Cardiac septum (tissue), 1 donor: ENCODE data around the gene LYZ. TPM values are rescaled to one million over a fixed set of nuclear protein-coding genes. Genes with fewer than 3 reads are reported as not detected.

Source experiments
- DNase-seq: peaks from one replicate; pipeline ENCODE4 v3.0.0-alpha.2; 2020; ENCODE audit warnings: low spot score
- intact Hi-C: fragments of 100-400 bp; cut with DNase I; formaldehyde crosslinking; loops from one replicate; pipeline ENCODE4 v1.14.0; 2022
- total RNA-seq: library from RNA; stranded (reverse); fragmentation: NEBNext Ultra II Directional; extraction: Animal tissue kit (Norgen Biotek cat#: 25700); gene quantifications from one replicate; pipeline ENCODE4 v1.2.1, GENCODE V29; 2021
- donor health status: DM: no; HTN: no; CAD: no.

The LYZ gene
- total RNA-seq, 1 donor from 2014 or later, result 32.9 TPM

DNA sequence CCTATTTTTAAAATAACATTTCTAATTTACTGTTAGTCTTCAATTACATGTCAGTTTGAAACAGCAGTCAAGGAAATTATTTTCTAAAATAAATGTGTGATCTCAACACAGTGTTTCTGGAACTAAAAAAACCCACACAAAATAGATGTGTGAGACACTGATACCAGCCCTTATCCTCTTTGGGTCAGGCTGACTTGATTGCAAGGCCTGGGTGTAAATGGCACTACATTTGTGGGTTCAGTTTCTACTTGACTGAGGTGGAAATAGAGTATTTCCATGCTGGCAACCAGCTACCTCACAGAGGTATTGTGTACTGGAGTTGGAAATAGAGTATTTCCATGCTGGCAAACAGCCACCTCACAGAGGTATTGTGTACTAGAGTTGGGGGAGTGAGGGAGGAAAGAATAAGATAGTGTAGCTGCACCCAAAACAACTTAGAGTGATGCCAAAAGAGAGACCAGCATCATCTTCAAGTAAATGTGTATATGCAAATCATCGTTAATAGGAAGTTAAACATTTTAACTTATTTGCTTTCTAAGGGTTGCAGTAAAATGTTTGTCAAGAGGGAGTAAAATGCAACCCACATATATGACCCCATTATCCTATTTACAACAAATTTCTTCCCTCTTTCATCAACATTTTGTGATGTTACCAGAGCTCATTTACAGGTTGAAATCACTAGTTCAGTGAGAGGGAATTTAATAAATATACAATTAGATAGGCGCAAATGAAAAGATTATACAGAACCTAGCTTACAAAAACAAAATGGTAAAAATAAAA lies 10.7 kb upstream of the LYZ start:
- no peak for DNase-seq
- intact Hi-C loops, result no loop called here

DNA sequence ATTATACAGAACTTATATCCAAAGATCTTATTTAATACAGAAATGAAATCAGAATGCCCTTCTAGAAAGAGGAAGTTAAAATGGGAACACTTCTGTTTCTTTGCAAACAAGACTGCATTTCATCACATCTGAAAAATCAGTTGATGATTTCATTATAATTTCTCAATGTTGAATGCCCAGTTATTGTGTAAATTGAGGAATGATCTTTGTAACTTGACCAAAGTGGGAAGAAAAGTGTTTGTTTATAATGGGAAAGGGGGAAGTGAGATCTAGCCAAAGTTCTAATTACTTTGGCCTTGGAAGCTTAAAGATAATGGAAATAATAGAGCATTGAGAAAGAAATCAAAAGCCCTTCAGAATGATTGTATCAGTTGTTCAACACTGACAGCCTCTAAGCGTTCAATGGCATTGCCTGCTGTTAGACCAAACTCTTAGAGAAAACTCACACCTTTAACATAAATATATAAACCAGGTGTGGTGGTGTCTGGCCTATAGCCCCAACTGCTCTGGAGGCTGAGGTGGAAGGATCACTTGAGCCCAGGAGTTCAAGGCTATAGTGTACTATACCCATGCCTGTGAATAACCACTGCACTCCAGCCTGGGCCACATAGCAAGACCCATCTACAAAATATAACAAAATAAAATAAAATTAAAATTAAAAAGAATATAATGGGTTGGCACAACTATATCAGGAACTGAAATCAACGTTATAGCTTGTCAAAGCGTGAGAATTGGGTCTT lies 9.9 kb upstream of the LYZ start:
- DNase-seq, result no peak
- intact Hi-C loops, result no loop called here

DNA sequence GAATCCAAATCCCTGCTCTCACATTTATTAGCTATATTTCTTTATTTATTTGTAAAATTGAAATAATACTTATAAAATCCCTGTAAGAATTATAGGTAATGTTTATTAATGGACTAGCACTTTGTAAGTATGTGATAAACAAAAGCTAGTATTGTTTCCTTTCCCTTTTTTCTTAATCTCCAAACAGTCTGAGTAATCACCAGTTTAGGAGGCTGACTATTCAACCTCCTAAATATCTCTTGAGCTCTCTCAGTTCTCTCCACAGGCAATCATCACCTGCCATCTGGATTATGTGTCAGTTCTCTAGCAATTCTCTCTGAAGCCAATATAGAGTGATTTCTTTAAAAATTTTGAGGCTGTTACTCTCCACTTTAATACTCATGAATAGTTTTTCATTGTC lies 9.2 kb upstream of the LYZ start:
- intact Hi-C loops, result no loop called here
- DNase-seq, result no peak

DNA sequence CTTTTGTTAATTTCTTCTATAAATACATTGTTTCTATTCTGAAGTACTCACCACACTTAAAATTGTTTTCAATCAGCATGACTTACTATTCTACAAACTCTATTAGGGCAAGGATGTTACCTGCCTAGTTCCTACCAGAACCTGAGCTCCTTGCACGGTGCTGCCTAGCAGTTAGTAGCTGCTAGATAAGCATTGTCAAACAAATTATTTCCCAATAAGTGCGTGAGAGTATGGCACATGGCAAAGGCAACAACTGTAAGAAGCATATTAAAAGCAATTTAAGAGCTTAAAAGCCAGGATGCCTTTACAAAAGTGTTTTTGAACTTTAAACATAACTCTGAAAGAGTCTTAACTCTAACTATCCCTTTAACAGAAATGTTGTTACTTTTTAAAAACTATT lies 8.2 kb upstream of the LYZ start:
- intact Hi-C loops, result no loop called here
- DNase-seq, result no peak

DNA sequence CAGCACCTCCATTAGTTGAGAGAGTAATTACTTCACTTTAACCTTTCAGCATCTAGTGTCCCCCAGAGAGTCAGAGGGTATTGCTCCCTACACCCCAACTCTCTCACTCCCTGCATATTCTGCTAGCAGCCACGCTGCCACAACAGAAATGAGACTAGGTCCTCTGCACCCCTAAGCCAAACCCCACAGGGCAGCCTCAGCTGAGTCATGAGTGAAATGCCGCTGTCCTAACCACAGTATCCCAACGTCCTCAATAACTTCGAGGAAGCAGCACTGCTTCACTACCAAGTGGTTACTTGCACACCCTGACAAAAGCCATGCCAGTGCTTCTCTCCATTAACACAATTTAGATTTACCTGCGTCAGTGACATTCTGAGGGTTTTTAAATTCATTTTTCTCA lies 6.9 kb upstream of the LYZ start:
- intact Hi-C loops, result no loop called here
- DNase-seq, result peak; percentile 78

DNA sequence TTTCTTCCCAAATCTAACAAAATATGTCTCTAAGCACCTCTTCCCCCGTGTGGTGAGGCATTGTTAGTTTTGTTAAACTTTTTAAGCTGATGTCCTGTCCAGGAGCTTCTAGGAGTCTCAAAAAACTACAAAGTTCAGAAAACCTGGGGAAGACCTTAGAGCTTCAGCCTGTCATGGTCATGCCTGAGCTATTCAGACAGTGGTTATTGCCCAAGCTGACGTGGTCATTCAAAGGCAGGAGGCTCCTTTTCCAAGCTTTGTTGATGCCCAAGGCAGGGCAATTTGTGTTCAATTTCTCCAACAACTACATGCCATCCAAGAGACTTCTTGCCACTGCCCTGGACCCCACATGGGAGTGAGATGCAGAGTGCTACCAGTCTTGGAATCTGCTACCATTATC lies 5.8 kb upstream of the LYZ start:
- intact Hi-C loops, result no loop called here
- DNase-seq, result no peak

DNA sequence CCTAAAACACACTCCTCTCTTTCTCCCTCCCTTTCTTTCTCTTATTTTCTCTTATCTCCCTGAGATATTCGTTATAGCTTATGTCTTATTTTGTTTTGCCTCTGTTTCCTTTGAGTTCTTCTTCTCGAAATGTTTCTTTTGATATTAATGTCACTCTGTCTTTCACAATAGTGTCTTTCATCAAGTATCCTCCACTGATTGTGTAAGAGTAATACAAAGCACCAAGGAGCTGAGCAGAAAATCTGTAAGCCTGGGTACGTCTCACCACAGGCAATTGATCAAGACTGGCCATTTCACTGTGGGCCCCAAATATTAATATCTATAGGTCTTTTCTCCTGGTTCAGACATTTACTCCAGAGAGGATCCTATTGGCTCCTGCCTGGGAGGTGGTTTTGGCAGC lies 4.8 kb upstream of the LYZ start:
- DNase-seq, result no peak
- intact Hi-C loops, result no loop called here

DNA sequence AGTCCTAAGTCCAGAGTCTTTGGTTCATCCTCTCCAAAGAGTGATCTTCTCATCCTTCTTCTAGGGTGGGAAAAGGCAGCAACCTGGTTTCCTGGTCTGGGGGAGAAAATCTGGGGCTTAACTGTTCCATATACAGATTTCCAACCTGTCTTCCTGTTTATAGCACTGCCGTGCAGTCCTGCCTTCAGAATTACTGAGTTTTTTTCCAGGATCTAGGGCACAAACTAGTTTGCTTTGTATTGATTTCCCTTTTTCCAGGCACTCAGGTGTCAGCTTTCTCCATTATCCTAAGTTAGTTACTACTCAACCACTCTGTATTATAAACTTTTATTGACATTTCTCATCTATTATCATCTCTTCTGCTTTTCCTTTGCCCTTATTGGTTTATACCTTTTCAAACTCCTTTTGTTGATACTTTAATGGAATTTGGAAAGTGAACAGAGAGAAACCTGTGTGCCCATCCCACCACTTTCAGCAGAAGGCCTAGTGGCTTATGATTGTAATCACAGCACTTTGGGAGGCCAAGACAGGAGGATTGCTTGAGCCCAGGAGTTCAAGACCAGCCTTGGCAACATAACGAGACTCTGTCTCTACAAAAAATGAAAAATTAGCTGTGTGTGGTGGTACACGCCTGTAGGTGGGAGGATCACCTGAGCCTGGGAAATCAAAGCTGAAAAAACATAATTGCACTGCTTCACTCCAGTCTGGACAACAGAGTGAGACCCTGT lies 4.1 kb upstream of the LYZ start:
- intact Hi-C loops, result no loop called here
- DNase-seq, result no peak

DNA sequence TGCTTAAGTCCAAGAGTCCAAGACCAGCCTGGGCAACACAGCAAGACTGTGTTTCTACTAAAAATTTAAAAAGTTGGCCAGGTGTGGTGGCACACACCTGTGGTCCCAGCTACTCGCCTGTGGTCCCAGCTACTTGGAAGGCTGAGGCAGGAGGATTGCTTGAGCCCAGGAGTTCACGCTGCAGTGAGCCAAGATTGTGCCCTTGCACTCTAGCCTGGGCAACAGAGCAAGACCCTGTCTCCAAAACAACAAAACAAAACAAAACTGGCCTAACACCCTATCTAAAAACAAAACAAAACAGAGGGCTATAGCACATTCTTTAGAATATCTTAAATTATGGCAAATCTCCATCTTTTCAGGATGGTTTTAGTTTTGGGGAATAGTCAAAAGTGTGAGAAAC lies 3.1 kb upstream of the LYZ start:
- intact Hi-C loops, result no loop called here
- no peak for DNase-seq

DNA sequence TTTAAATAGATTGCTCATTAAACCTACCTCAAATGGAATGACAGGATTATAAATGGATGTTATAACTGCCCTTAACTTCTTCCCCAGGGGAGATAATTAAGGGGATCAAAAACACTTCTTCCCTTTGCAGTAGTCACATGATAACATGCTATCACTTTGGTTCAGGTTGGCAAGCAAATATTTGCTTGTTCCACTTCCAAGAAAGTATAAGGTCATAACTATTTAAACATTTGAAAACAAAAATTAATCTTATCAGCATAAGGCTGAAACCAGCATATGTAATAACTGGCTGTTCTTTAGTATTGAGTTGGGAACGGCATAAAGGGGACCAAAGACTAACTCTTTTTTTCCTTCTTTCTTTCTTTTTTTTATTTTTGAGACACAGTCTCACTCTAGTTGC lies 2.4 kb upstream of the LYZ start:
- intact Hi-C loops, result no loop called here
- no peak for DNase-seq

DNA sequence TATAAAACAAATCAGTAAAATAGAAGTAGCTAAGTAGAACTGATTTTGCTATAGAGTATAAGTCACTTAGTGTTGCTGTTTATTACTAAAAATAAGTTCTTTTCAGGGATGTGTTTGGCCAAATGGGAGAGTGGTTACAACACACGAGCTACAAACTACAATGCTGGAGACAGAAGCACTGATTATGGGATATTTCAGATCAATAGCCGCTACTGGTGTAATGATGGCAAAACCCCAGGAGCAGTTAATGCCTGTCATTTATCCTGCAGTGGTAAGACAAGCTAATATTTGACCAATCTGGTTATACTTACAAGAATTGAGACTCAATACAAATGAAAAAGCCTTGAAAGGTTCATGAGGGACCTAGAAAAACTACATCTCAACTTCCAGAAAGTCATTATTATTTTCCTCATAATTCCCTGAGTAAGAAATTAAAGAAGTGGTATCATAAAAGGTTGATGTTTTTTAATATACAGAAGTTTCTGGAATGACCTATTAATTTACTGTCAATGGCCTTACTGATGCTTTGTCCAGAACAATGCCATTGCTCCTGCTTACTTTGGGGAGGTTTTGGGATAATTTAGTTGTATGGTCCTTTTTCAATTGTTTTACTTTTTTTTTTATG lies 1.9 kb downstream of the LYZ start:
- intact Hi-C loops, result no loop called here
- no peak for DNase-seq

DNA sequence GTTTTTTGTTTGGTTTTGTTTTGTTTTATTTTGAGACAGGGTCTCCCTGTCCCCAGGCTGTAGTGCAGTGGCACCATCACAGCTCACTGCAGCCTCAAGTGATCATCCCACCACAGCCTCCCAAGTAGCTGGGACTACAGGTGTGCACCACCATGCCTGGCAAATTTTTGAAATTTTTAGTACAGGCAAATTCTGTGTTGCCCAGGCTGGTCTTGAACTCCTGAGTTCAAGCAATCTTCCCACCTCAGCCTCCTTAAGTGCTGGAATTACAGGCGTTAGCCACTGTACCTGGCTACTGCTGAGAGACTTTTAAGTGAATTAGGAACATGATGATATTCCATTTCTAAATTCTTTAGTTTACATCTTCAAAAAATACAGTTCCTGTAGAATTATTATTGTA lies 2.6 kb downstream of the LYZ start:
- intact Hi-C loops, result no loop called here
- DNase-seq, result no peak

DNA sequence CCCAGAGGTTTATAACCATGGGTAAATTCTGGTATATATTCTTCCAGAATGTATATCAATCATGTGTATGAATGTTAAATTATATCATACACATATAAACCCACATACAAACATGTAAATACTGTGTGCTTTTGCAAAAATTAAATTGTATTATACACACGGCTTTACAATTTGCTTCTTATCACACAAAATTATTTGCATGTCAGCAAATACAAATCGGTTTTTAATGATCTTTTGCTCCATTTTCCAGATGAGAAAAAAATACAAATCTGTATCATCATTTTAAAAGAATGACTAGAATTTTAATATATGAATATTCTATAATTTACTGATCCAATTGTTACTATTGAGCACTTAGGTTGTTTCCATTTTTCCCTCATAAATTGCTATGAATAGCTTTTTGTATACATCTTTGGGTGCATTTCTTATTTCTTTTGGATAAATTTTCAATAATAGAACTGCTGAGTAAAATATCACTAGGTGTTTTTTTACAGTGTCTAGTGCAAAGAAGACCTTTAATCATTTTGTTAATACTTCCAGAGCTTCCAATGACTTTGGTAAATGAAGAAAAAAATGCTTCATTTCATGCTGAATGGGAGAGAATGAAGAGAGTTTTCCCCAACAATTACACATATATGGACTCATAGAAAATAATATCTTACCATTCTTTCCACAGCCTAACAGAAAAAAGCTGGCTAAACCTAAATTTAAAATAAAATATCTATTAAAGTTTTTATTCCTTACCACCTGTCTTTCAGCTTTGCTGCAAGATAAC lies 3.5 kb downstream of the LYZ start:
- DNase-seq, result no peak
- intact Hi-C loops, result no loop called here

DNA sequence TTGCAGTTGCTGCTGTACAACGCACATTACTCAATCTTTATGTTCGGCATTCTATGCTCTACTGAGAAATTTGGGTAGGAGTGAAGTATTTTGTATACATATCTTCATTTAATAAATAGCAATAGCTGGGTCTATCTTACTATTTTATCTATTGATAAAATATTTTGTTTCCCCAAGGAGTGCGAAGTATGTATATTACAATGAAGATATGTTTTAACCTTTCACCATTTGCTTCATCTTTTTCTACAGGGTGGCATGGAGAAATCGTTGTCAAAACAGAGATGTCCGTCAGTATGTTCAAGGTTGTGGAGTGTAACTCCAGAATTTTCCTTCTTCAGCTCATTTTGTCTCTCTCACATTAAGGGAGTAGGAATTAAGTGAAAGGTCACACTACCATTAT lies 4.7 kb downstream of the LYZ start:
- no peak for DNase-seq
- intact Hi-C loops, result no loop called here

DNA sequence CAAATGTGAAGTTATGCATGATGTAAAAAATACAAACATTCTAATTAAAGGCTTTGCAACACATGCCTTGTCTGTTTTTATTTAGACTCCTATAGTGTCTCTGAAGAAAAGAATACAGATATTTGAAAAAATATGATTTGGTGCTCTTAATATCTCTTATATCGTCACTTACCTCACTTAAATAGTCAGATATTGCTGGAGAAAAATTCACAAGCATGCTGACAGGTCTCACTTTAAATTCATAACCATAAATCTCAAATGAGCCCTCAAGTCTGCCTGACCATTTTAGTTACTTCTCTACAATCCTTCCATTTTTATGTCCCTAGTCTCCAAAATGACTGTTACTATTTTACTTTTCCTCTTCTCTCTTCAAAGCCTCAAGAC lies 6.0 kb downstream of the LYZ start:
- intact Hi-C loops, result no loop called here
- no peak for DNase-seq

DNA sequence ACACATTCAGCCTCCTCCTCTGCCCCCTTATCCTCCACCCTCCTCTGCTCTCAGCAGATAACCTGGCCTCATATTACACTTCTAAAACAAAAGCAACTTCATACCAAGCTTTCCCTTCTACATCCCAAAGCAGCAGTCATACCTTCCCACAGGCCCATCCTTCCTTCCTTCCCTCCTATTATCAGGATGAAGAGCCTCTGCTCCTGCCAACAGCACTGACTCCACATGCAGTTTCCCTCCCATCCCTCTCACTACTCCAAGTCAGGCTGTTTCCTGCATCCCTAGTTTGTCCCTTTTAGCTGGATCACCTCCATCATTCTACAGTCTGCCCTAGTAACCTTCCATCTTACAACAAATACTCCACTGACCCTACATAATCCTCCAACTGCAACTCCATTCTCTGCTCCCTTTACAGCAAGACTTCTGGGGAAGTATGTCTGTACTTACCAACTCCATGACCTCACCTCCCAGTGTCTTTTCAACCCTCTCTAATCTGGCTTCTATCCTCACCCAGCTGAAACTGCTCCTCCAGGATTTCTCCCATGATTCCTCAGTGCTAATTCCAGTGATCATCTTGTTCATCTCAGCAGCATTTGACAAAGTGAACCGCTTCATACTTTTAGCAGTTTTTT lies 6.5 kb downstream of the LYZ start:
- no peak for DNase-seq
- intact Hi-C loops, result no loop called here

DNA sequence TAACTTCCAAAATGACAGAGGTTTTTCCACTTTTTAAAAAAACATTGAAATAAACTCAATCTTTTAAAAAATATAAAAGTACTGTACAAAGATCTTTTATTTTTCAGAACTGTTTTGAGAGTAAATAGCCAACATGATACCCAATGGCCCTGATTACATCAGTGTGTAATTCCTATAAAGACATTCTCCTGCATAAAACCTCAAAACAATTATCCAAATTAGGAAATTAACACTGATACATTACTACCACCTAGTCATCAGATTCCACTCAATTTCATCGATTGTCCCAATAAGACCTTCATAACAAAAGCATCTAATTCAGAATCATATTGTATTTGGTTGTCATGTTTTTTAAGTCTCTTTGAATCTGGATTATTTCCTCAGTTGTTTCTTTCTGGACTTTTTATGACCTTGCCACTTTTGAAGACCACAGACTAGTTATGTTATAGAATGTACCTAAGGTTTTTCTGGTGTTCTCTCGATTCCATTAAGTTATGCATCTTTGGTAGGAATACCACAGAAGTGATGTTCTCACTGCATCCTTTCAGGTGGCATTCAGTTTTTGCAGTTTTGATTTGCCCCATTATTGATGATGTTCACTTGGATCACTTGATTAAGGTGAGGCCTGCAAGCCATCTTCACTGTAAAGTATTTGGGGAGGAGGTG lies 7.3 kb downstream of the LYZ start:
- DNase-seq, result no peak
- intact Hi-C loops, result no loop called here

DNA sequence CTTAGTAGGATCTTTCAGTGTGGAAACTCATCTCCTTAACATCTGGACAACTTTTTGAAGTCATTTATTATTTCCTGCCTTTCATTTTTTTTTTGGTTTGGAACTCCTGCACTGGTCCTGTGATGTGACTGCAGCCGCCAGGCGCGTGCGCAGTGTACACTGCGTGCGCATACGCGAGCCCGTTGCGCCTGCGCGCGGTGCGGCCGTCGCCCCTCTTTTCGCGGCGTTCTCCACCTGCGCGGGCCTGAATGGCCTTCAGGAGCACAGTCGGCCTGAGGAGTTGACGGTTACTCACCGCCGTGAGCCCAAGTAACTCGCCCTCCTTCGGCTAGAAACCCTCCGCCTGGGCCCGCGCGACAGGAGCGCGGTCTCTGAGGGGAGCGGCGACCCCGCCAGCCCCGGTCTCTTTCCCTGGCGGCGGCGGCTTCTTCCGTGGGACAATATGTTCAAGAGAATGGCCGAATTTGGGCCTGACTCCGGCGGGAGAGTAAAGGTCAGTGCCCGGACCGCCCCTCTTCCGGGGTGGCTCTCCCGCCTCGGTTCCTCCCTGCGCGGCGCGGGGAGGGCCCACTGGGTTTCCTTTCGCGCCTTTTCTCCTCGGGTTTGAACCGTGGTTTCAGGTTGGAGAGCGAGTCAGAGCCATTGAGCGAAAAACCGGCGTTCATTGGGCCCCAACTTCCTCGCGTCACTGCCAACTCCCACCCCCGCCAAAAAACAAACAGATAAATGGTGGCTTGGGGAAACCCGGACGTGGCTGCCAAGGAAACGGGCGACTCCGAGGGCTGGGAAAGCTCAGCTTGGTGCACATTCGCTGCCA lies 11.6 kb downstream of the LYZ start, which contains the start of gene YEATS4:
Gene YEATS4, plus strand, starts transcription at position 213 of the 817 bp plus-strand sequence. Its CDS starts 230 bp downstream, at position 443.
- intact Hi-C loops, result loop anchor here (2.0 kb wide), 1 partner anchor 111 kb away; the partner anchor contains the start of gene FRS2
- peak; percentile 91 for DNase-seq
